Ovary (tissue), 3 donors: Measurements from ENCODE around the gene HLTF.

Source experiments
- CTCF ChIP-seq, 3 donors: fragments of 450-650 bp in 2 of 3; fragments of 200-600 bp in 1 of 3; IDR thresholded peaks; one replicate each; pipeline versions ENCODE4 v1.5.1 to v1.8.0; 2016 to 2022; ENCODE audit warnings: antibody characterized with exemption in 3 of 3, mild to moderate bottlenecking in 1 of 3
- EP300 ChIP-seq: sonication (generic); formaldehyde crosslinking; IDR thresholded peaks from one replicate; pipeline ENCODE4 v1.6.1; 2017; ENCODE audit warnings: antibody characterized with exemption
- POLR2A ChIP-seq: fragments of 450-650 bp; IDR thresholded peaks from one replicate; pipeline ENCODE4 v1.6.1; 2017; ENCODE audit warnings: antibody characterized with exemption, mild to moderate bottlenecking, moderate library complexity
- donor health status: DM: no; HTN: no; CAD: no.

DNA sequence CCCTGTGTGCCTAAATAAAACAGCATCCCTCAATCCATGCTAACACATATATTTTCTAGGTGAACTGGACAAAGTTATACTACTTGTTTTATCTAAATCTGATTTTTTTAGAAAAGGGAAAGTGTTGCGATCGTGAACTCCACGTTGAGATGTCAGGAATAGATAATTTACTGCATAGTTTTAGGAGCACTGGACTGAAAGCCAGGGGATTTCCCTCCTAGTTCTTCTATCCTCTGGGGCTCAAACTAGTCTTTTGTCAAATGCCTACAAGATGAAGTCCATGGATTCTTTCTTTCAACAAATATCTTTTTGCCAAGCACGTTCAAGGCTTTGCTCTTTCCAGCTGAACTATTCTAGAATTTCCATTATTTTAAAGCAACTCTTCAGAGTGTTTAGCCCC lies 42.5 kb upstream of the HLTF start:
- TF ChIP-seq CTCF (IDR thresholded peaks at IDR 0.05): no peak
- TF ChIP-seq POLR2A: no peak
- TF ChIP-seq EP300: no peak
